HG02642 (cell line): ENCODE data around the gene PTTG1.
A peak's percentile ranks its signal among the peaks of the same experiment; 100 is the strongest.
"Not testable (repeated sequence)": the region's sequence is repeated elsewhere in the genome, so short reads cannot be mapped to it uniquely, and the experiment has no call there.

Experiments
- ATAC-seq: cut with Tn5 transposase; IDR thresholded peaks from one replicate; pipeline ENCODE4 v1.9.1; 2021; ENCODE audit warnings: mild to moderate bottlenecking; ENCODE audit not compliant: unreplicated experiment, poor library complexity

The PTTG1 gene

DNA sequence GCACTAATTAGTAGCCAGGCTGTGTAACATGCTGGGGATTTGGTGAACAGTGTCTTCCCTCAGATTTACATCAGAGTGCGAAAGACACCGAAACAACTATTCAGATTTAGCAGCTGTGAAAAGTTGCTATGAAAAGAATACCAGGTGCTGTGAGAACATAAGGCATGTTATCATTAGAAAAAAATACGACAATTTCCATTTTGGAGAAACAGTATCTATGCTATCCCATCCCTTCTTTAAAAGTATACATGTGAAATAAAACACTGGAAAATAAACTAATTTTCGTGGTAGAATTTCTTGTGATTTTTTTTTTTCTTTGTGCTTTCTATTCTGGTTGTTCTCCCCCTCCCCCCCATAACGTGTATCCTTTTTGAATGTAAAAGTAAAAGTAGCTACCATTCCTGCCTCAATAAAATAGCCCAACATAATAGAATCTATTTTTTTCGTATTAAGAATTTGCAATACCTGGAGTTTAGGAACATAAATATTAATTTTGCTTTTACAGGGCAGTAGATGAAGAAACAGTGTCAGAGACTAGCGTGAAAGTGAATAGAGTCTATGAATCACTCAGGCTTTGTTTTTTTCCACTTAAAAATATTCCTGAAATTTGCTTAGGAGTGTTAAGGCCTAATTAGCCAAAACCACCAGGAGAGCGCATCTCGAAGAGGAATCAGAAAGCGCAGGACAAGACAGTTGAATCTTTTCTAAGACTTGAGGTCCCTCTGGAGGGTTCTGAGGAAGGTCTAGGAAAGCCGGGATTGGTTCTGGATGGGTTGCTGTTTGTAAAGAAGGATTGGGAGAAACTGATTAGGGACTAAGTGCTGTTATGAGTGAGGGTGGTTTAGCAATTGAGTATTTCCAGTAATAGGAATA lies 2.0 kb upstream of the PTTG1 start:
- ATAC-seq: no peak

DNA sequence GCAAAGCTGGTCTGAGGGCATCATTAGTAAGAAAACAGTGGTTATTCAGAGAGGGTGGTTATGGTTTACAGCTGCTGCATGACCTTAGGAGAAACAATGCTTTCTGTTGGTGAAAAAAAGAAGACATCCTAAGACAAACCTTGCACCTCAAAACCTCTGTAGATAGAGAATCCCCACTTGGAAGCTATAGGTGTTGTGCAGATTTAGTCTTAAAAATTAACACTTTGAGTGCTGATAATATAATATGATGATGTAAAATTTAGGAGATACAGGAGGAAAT lies 1.4 kb upstream of the PTTG1 start:
- ATAC-seq: no peak

DNA sequence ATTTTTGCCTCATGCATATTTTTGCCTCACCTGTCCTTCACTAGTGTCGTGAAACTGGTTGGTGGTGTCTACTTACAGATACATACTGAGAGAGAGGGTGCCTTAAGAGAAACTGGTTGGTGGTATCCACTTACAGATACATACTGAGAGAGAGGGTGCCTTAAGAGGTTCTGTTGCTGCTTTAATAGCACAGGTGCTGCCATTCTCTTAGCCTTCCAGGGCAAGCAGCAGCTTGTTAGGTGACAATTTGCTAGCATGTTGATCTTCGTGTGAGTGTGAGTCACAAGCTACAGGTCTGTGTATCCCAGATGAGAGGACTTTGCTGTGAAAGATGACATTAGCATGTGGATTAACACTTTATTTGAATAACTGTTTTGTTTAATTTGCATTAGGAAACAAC lies 1.4 kb downstream of the PTTG1 start:
- no peak for ATAC-seq

DNA sequence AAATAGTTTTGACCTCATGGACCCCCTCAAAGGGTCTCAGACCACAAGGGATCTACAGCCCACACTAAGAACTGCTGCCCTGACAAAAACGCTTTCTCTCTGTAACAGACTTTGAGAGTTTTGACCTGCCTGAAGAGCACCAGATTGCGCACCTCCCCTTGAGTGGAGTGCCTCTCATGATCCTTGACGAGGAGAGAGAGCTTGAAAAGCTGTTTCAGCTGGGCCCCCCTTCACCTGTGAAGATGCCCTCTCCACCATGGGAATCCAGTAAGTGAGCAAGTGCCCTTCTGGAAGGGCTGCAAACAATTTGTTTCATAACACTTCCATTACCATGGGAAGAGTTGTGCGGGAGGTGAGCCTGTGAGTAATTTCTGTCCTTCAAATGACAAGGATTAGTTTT lies 6.0 kb downstream of the PTTG1 start:
- ATAC-seq: no peak

DNA sequence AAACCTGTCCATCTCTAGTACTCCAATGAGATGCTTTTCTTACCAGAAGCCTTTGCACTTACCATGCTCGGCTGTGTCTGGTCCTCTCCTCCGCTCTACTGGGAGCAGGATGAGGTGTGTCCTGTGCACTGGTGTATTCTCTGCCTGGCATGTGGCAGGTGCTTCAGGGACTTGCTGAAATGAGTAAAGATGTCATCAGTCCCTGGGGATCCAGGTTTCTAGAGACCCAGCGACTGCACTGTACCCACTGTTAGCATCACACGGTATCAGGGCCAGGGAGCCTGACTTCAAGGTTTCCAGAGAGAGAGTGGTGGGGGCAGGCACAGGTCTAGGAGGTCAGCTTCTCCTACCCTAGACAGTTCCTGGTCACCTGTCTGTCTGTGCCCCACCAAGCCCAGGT lies 10.5 kb downstream of the PTTG1 start:
- ATAC-seq: peak; percentile 34

DNA sequence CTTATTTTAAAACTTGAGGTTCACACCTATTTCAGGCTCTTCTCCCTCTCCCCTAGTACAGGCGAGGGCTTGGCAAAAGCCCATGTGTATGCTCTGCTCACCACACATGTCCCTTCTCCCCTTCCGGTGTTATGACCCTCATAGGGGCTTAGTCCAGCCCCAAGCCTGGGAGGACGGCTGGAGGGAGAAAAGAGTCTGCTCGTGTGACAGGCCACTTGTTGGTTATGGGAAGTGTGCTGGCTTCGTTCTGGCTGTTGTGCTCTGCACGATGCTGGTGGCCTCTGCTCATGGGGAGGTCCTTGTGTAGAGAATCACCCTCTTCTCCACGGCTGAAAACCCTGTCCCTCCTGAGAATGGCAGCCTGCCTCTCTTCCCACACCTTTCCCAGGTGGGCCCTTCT lies 11.1 kb downstream of the PTTG1 start:
- ATAC-seq: no peak

DNA sequence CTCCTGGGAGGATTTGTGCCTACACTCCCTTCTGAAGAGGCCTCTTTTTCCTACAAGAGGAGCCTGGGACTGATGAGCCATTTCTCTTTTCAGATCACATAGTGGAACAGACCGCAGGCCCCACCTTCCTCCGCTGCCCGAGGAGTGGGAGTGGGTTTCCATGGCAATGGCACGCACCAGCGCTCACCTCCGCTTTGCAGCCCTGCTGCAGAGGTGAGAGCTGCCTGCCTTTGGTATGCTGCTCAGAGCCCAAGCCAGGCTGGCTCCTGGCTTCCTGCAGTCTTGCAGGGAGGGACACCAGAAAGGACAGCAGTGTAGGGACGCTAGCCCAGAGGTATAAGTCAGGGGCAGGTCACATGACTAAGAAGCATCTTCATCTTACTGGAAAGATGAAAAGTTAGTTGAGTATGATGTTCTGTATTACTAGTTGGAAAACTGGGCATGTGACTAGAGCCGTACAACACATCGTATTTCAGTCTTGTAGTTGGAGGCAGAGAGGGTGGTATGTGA lies 12.4 kb downstream of the PTTG1 start:
- ATAC-seq: peak; percentile 86

DNA sequence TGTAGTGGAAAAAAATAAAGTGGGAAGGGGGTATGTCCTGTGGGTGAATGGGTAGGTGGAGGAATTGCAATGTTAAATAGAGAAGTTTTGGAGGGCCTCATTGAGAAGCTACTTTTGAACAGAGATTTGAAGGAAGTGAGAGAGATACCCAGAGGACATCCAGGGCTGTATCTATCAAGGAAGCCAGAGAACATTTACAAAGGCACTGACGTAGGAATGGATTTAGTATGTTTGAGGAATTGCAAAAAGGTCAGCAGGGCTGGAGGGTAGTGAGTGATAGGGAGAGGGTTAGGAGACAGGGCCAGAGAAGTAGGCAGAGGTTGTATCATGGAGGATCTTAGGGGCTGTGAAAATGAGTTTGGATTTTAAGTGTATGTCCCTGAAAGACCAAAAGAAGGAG lies 13.9 kb downstream of the PTTG1 start:
- ATAC-seq: no peak

DNA sequence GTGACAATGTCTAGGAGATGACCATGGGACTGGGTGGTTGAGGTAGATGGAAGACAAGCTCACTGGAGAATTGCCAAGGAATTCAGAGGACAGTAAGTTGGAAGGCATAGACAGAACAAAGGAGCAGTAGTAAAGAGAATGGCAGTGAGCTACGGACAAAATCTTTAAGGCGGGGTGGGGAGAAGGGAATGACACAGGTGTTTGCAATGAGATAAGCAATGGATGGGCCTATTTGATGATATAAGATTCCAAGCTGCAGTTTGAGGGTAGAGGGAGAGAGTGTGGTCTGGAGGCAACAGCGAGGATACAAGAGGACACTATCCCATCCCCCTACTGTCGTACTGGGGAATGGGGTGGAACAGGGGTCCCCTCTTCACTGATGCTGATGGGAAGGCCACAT lies 14.4 kb downstream of the PTTG1 start:
- no peak for ATAC-seq

DNA sequence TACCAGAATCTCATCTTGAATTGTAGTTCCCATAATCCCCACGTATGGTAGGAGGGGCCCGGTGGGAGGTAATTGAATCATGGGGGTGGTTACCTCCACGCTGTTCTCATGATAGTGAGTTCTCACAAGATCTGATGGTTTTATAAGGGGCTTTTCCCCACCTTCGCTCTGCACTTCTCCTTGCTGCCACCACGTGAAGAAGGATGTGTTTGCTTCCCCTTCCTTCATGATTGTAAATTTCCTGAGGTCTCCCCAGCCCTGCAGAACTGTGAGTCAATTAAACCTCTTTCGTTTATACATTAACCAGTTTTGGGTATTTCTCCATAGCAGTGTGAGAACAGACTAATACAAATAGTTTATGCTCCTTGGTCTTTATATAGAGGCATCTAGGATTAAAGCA lies 15.0 kb downstream of the PTTG1 start:
- ATAC-seq: not testable (repeated sequence)

DNA sequence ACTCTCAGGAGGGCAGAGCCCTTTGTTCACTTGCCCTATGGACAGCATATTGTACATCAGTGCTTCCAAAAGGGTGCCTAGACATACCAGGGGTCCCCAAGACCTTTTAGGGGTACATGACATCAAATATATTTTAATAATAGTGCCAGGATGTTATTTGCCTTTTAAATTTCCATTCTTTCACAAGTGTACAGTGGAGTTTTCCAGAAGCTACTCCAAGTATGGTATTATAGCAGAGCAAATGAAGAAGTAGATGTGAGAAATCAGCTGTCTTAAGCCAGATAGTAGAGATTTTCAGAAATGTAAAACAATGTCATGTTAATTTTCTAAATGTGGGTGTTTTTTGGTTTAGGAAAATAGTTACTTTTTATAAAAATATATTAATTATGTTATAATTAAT lies 15.6 kb downstream of the PTTG1 start:
- no peak for ATAC-seq

DNA sequence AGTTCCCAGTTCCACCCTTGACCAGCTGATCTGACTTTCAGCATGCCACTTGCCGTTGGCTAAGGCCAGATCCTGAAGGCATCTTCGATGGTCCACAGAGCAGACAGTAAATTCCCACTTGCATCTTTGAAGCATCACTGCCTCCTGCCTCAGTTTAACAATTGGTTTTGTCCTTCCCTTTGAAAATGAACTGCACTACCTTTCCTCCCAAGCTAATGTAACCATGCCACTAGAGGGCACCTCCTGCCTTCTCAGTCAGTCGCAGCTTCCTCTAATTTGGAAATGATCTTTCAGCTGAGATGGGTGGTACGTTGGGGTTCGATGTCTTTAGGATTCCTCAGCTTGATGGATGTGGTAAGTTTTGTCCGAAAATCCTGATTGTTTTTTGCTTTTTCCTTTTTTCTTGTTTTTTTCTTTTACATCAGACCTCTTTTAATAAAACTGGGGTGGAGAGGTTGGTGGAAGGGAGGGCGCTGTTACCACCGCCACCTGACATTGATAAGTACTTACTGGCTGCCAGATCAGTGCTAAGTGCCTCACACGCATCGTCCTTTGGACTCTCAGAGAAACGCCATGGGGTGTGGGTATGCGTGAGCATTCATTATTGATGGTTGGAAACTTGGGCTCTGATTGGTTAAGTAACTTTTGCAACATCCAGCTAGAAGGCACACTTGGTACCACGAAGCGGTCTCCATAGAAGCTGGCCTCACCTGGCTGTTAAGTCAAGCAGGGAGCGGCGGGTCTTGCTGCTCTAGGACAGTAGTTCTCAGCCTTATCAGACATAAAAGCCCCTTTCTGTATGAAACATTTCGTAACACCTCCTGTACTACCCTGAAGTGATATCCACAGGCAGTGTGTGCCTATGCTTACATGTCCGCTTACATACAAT lies 16.9 kb downstream of the PTTG1 start:
- peak; percentile 31 for ATAC-seq

DNA sequence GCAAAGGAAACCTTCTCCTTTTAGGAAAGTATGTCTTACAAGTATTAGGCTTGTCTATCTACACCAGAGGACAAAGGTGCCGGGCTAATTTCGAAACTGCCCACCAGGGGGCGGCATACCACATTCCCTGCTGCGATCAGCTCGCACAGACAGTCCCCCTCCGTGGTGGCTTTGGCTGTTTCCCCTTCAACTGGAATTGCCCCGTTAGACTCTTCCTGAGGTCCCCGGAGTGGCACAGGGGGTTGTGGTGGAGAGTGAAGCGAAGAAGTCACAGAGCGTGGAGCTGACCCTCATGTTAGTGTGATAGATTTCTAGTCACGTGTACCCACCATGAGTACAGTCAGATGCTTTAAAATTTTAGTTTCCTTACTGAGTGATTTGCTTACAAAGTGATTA lies 17.5 kb downstream of the PTTG1 start:
- peak; percentile 69 for ATAC-seq

DNA sequence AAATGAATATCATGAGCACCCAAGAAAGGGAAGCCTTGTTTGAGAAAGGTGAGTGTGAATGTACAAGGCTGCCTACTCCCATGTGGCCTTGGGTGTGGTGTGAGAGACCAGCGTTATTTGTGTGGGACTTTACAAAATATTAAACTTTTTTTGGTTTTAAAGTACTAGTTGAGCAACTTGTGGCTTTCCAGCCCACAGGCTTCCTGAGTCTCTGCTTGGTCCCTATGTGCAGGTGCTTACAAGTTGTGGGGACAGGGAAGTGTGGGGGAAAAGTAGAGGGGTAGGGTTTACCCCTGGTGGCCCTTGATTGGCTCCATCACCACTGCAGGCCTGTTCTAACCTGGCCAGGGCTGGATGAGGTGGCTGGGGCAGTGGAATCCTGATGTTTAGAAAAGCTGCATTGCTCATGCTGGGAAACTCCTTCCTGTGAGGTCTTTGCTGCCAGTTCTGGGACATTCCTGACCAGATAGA lies 19.7 kb downstream of the PTTG1 start:
- ATAC-seq: peak; percentile 26

DNA sequence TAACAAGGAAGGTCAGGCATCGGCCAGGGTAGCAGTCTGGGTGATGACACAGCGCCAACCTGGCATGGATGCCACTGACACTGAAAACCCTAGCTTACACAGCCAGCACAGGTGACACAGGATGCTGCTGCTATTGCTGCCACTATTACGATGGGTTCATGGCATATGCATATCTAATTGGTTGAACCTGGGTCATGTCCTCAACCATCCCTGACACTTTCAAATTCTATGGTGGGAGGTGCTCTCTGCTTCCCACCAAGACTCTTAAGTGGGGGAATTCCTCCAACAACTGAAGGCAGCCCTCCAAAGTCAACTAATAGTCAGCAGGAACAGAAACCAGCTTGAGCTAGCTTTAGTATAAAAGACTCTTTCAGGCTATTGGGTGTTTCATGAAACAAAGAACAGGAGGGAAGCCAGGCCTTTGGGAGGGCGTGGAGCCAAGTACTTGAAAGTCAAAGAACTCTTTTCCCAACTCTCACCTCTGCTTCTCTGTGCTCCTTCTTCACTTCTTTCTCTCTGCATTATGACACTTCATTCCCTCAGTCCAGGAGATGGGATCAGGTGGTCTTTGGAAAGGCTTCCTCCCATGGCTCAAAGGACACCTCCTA lies 21.3 kb downstream of the PTTG1 start:
- ATAC-seq: peak; percentile 20

DNA sequence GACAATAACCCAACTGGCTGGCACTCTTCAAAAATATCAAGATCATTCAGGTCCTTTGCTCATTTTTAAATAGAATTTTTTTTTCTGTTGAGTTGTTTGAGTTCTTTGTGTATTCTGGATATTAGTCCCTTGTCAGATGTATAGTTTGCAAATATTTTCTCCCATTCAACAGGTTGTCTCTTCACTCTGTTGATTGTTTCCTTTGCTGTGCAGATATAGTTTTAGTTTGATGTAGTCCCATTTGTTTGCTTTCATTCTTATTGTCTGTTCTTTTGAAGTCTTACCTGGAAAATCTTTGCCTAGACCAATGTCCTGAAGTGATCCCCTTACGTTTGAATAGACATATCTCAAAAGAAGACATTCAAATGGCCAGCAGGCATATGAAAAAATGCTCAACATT lies 22.8 kb downstream of the PTTG1 start:
- no peak for ATAC-seq

DNA sequence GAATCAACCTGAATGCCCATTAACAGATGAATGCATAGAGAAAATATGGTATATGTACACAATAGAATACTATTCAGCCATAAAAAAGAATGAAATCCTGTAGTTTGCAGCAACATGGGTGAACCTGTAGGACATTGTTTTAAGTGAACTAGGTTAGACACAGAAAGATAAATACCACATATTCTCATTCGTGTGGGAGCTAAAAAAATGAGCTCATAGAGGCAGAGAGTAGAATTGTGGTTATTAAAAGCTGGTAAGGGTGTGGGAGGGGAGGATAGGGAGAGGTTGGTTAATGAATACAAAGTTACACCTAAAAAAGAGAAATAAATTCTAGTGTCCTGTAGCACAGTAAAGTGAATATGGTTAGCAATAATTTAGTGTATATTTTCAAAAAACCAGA lies 23.5 kb downstream of the PTTG1 start:
- ATAC-seq: peak; percentile 28

DNA sequence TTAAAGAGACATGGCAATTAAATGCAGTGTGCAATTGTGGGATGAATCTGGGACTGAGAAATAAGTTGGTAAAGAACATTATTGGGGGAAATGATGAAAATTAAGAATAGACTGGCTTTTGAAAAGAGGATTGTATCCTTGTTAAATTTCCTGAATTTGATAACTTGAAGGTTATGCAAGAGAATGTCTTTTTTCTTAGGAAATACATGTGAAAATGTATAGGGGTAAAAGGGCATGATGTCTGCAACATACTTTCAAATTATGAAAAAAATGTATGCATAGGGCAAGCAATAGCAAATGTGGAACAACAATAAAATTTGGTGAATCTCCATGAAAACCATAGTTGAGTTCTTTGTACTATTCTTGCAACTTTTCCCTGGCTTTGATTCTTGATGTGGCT lies 24.1 kb downstream of the PTTG1 start:
- ATAC-seq: no peak

DNA sequence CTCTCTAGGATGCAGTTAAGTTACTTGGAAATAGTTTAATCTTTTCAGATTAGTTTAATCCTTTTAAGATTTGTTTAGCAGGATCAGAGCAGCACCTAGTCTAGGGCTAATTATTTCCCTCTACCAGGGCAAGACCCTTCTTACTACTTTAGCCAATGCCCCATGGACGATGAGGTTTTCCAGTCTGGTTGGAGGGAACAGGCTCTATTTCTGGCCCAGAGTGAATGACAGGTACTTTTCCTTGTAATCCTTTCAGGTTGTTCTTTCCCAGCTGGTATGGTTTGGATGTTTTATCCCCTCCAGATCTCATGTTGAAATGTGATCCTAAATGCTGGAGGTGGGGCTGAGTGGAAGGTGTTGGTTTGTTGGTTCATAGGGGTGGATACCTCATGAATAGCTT lies 27.2 kb downstream of the PTTG1 start:
- no peak for ATAC-seq

DNA sequence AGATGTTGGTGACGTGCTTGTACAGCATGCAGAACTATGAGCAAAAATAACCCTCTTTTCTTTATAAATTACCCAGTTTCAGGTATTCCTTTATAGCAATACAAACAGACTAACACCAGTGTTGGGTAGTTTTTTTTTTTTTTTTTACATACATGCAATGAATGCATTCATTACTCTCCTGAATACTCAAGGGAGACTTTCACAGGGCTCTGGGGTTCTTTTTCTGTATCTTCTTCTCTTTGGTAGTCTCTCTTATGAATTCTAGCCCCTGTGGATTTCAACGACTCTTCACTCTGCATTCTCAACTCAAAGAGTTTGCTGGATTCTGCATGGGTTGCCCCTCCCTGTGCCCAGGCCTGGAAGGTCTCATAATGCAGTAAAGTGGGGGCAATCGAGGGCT lies 27.8 kb downstream of the PTTG1 start:
- ATAC-seq: no peak
